DOHH2 (cell line): ENCODE results near the gene HYAL2.
A peak's percentile ranks its signal among the peaks of the same experiment; 100 is the strongest.
"Not testable (repeated sequence)": the region's sequence is repeated elsewhere in the genome, so short reads cannot be mapped to it uniquely, and the experiment has no call there.

ENCODE experiments used
- H3F3A ChIP-seq: fragments of 200-600 bp; sonication (generic), shearing (Covaris generic); 2 replicates; pipeline ENCODE4 v1.6.0; 2016; ENCODE audit warnings: antibody characterized with exemption, mild to moderate bottlenecking; ENCODE audit not compliant: control insufficient read depth, insufficient read depth
- H3K27ac ChIP-seq: fragments of 200-600 bp; sonication (generic); 2 replicates; pipeline ENCODE4 v1.5.1; 2014; ENCODE audit warnings: low read depth, mild to moderate bottlenecking, low read length, moderate library complexity
- H3K27me3 ChIP-seq: fragments of 200-600 bp; sonication (generic); 2 replicates; pipeline ENCODE4 v1.6.1; 2014; ENCODE audit warnings: mild to moderate bottlenecking, low read length, mixed read lengths; ENCODE audit not compliant: control insufficient read depth
- H3K36me3 ChIP-seq: fragments of 200-600 bp; sonication (generic); 2 replicates; pipeline ENCODE4 v1.6.1; 2014; ENCODE audit warnings: mild to moderate bottlenecking, low read length, moderate library complexity, mixed read lengths; ENCODE audit not compliant: control insufficient read depth
- H3K4me1 ChIP-seq: fragments of 200-600 bp; sonication (generic); 2 replicates; pipeline ENCODE4 v1.6.1; 2014; ENCODE audit warnings: mild to moderate bottlenecking, low read length, mixed read lengths; ENCODE audit not compliant: control insufficient read depth
- H3K4me2 ChIP-seq: fragments of 200-600 bp; sonication (generic); 2 replicates; pipeline ENCODE4 v1.6.0; 2014; ENCODE audit warnings: mild to moderate bottlenecking, low read length, moderate library complexity
- H3K4me3 ChIP-seq: fragments of 200-600 bp; sonication (generic); 2 replicates; pipeline ENCODE4 v1.5.1; 2014; ENCODE audit warnings: mild to moderate bottlenecking, low read length, mixed read lengths
- H3K79me2 ChIP-seq: fragments of 200-600 bp; sonication (generic); 2 replicates; pipeline ENCODE4 v1.6.1; 2014; ENCODE audit warnings: mild to moderate bottlenecking, low read length, mixed read lengths; ENCODE audit not compliant: control insufficient read depth
- H3K9me2 ChIP-seq: fragments of 200-600 bp; sonication (generic); replicated peaks from 2 replicates; pipeline ENCODE4 v1.6.1; 2014; ENCODE audit warnings: mild to moderate bottlenecking, low read length, mixed read lengths; ENCODE audit not compliant: control insufficient read depth
- H3K9me3 ChIP-seq: fragments of 200-600 bp; sonication (generic); 2 replicates; pipeline ENCODE4 v1.6.1; 2014; ENCODE audit warnings: antibody characterized with exemption, low read length, mixed read lengths; ENCODE audit not compliant: control insufficient read depth, insufficient read depth
- H4K20me1 ChIP-seq: fragments of 200-600 bp; sonication (generic); 2 replicates; pipeline ENCODE4 v1.6.0; 2014; ENCODE audit warnings: low read depth, mild to moderate bottlenecking, antibody characterized with exemption, low read length, moderate library complexity; ENCODE audit not compliant: control insufficient read depth, insufficient read depth
- CTCF ChIP-seq: fragments of 200-600 bp; sonication (generic); IDR thresholded peaks from one replicate; pipeline ENCODE4 v1.5.1; 2014; ENCODE audit warnings: antibody characterized with exemption, mild to moderate bottlenecking, low read depth, low read length; ENCODE audit not compliant: poor library complexity, severe bottlenecking
- EZH2phosphoT487 ChIP-seq: fragments of 200-600 bp; sonication (generic); IDR thresholded peaks from 2 replicates; pipeline ENCODE4 v1.6.1; 2017; ENCODE audit warnings: borderline replicate concordance, mild to moderate bottlenecking, antibody characterized with exemption, low read length, moderate library complexity, mixed read lengths

HYAL2 gene

GRCh38 chr3:50273689-50274065, 48.9 kb downstream of the HYAL2 start:
- Histone ChIP-seq H3K4me1 (peaks cover 13% of the 10 kb centered on the region), H3K4me2 (peak overlapping the region; percentile 50; the same call in 1 of the 2 replicates), H3K4me3 (no peak overlapping the region)

GRCh38 chr3:50272911-50273688, 49.4 kb downstream of the HYAL2 start:
- H3K36me3 ChIP-seq, result no peaks in the 10 kb centered on the region
- no peaks in the 10 kb centered on the region for H4K20me1 ChIP-seq
- no peaks in the 10 kb centered on the region for H3K9me2 ChIP-seq
- H3K27me3 ChIP-seq, result peaks cover 50% of the 10 kb centered on the region
- no peaks in the 10 kb centered on the region for H3K79me2 ChIP-seq
- no peaks in the 10 kb centered on the region for H3K9me3 ChIP-seq
- no peaks in the 10 kb centered on the region for H3F3A ChIP-seq
- H3K4me1 ChIP-seq, result peaks cover 13% of the 10 kb centered on the region
- no peak for TF ChIP-seq EZH2phosphoT487
- peak; percentile 94 for TF ChIP-seq CTCF
- no peak overlapping the region for H3K27ac ChIP-seq
- H3K4me2 ChIP-seq, result peak overlapping the region; percentile 50
- H3K4me3 ChIP-seq, result peak overlapping the region; percentile 21; the same call in 1 of the 2 replicates

More at GRCh38 chr3:50273689-50274065, 48.9 kb downstream of the HYAL2 start:
- Histone ChIP-seq H3F3A (no peaks in the 10 kb centered on the region), H3K9me2 (no peaks in the 10 kb centered on the region), H3K9me3 (no peaks in the 10 kb centered on the region), H3K27me3 (peaks cover 45% of the 10 kb centered on the region), H3K36me3 (no peaks in the 10 kb centered on the region), H3K27ac (no peak overlapping the region), H4K20me1 (no peaks in the 10 kb centered on the region), H3K79me2 (no peaks in the 10 kb centered on the region)
- TF ChIP-seq CTCF (no peak), EZH2phosphoT487 (no peak)

GRCh38 chr3:50272538-50272910, 50.0 kb downstream of the HYAL2 start:
- Histone ChIP-seq H3K27me3 (peaks cover 52% of the 10 kb centered on the region), H3K4me1 (peaks cover 13% of the 10 kb centered on the region), H3K4me2 (peak overlapping the region; percentile 50; the same call in 1 of the 2 replicates)
- not testable (repeated sequence) for H3F3A ChIP-seq, H3K9me3 ChIP-seq, H3K79me2 ChIP-seq, H4K20me1 ChIP-seq, H3K9me2 ChIP-seq, H3K27ac ChIP-seq, H3K4me3 ChIP-seq, H3K36me3 ChIP-seq

GRCh38 chr3:50271314-50271936, 51.1 kb downstream of the HYAL2 start:
- H3K27me3 ChIP-seq, result peaks cover 63% of the 10 kb centered on the region
- H3K36me3 ChIP-seq, result no peaks in the 10 kb centered on the region
- H3K27ac ChIP-seq, result no peak overlapping the region
- H4K20me1 ChIP-seq, result no peaks in the 10 kb centered on the region
- H3K4me1 ChIP-seq, result peaks cover 13% of the 10 kb centered on the region
- no peaks in the 10 kb centered on the region for H3F3A ChIP-seq
- no peak for TF ChIP-seq EZH2phosphoT487
- no peak for TF ChIP-seq CTCF
- H3K9me2 ChIP-seq, result no peaks in the 10 kb centered on the region
- H3K79me2 ChIP-seq, result no peaks in the 10 kb centered on the region
- H3K4me3 ChIP-seq, result no peak overlapping the region
- H3K4me2 ChIP-seq, result no peak overlapping the region
- no peaks in the 10 kb centered on the region for H3K9me3 ChIP-seq
